Stimulated activated effector memory CD8-positive, alpha-beta T cell treated with anti-CD3 and anti-CD28 coated beads, Interleukin-12 subunit alpha, Interleukin-12 subunit beta, amount 100 ng/mL, for 72 hours (primary cell): ENCODE results near the gene MTA3.

Experiments used
- ATAC-seq: fragments of 150-1000 bp; cut with Tn5 transposase; 2 replicates; pipeline ENCODE4 v1.10.0; 2021
- DNase-seq, 2 donors: peaks; one replicate each; pipeline ENCODE4 v3.0.0; 2021 to 2022; ENCODE audit warnings: low spot score in 2 of 2
- H3K27ac Mint-ChIP-seq: one replicate; pipeline ENCODE4 v1.8.0; 2022; ENCODE audit warnings: mild to moderate bottlenecking, mixed read lengths
- H3K36me3 Mint-ChIP-seq: one replicate; pipeline ENCODE4 v1.8.0; 2022; ENCODE audit warnings: mild to moderate bottlenecking, mixed read lengths
- H3K4me1 Mint-ChIP-seq: one replicate; pipeline ENCODE4 v1.8.0; 2022; ENCODE audit warnings: mixed read lengths
- H3K4me3 Mint-ChIP-seq: one replicate; pipeline ENCODE4 v1.8.0; 2022; ENCODE audit warnings: mild to moderate bottlenecking, mixed read lengths
- H3K9me3 Mint-ChIP-seq: one replicate; pipeline ENCODE4 v1.8.0; 2022; ENCODE audit warnings: mixed read lengths

MTA3 gene

GRCh38 chr2:42777883-42778805, 209.7 kb downstream of the MTA3 start:
- Mint-ChIP-seq H3K27ac (no peak overlapping the region), H3K4me1 (no peaks in the 10 kb centered on the region), H3K9me3 (no peaks in the 10 kb centered on the region), H3K36me3 (no peaks in the 10 kb centered on the region), H3K4me3 (no peak overlapping the region)
- ATAC-seq (no peak), DNase-seq (no peak)

- H3K36me3 Mint-ChIP-seq: no peaks in the 10 kb centered on the region
These were observed 212.7 kb downstream of the MTA3 start for GRCh38 chr2:42781181-42781580.

GRCh38 chr2:42783511-42783910, 215.1 kb downstream of the MTA3 start:
- H3K27ac Mint-ChIP-seq: no peak overlapping the region
- H3K9me3 Mint-ChIP-seq: no peaks in the 10 kb centered on the region
- ATAC-seq (no peak), DNase-seq (no peak)
- peaks cover 9% of the 10 kb centered on the region for H3K4me1 Mint-ChIP-seq
- no peak overlapping the region for H3K4me3 Mint-ChIP-seq
- peaks cover 5% of the 10 kb centered on the region for H3K36me3 Mint-ChIP-seq

More at GRCh38 chr2:42781181-42781580, 212.7 kb downstream of the MTA3 start:
- Mint-ChIP-seq H3K9me3 (no peaks in the 10 kb centered on the region), H3K4me3 (no peak overlapping the region), H3K4me1 (no peaks in the 10 kb centered on the region), H3K27ac (no peak overlapping the region)
- ATAC-seq (no peak), DNase-seq (no peak)

- Mint-ChIP-seq H3K27ac (no peak overlapping the region), H3K4me3 (no peak overlapping the region), H3K9me3 (no peaks in the 10 kb centered on the region), H3K4me1 (peaks cover 11% of the 10 kb centered on the region), H3K36me3 (peaks cover 5% of the 10 kb centered on the region)
- ATAC-seq (no peak), DNase-seq (no peak)
These were observed 215.9 kb downstream of the MTA3 start for GRCh38 chr2:42784204-42784880.

GRCh38 chr2:42786561-42787345, 218.3 kb downstream of the MTA3 start:
- H3K4me3 Mint-ChIP-seq: no peak overlapping the region

GRCh38 chr2:42787424-42787787, 219.0 kb downstream of the MTA3 start:
- Mint-ChIP-seq H3K27ac (no peak overlapping the region), H3K4me1 (peaks cover 25% of the 10 kb centered on the region)

More at GRCh38 chr2:42786561-42787345, 218.3 kb downstream of the MTA3 start:
- Mint-ChIP-seq H3K36me3 (peaks cover 5% of the 10 kb centered on the region), H3K27ac (no peak overlapping the region), H3K9me3 (no peaks in the 10 kb centered on the region), H3K4me1 (peaks cover 20% of the 10 kb centered on the region)
- DNase-seq: no peak
- no peak for ATAC-seq

GRCh38 chr2:42787788-42788477, 219.5 kb downstream of the MTA3 start:
- peak; percentile 58 for ATAC-seq
- H3K4me3 Mint-ChIP-seq: no peak overlapping the region
- peak overlapping the region; percentile 34 for H3K27ac Mint-ChIP-seq
- peak in 1 of 2 donors; percentile 48 for DNase-seq
- H3K4me1 Mint-ChIP-seq: peaks cover 25% of the 10 kb centered on the region
- peaks cover 5% of the 10 kb centered on the region for H3K36me3 Mint-ChIP-seq
- H3K9me3 Mint-ChIP-seq: no peaks in the 10 kb centered on the region

More at GRCh38 chr2:42787424-42787787, 219.0 kb downstream of the MTA3 start:
- Mint-ChIP-seq H3K4me3 (no peak overlapping the region), H3K9me3 (no peaks in the 10 kb centered on the region), H3K36me3 (peaks cover 5% of the 10 kb centered on the region)
- no peak for DNase-seq
- no peak for ATAC-seq

GRCh38 chr2:42788478-42788793, 220.0 kb downstream of the MTA3 start:
- ATAC-seq: no peak
- Mint-ChIP-seq H3K9me3 (no peaks in the 10 kb centered on the region), H3K4me3 (no peak overlapping the region), H3K27ac (peak overlapping the region; percentile 34), H3K4me1 (peaks cover 25% of the 10 kb centered on the region), H3K36me3 (peaks cover 5% of the 10 kb centered on the region)
- DNase-seq: no peak

- H3K27ac Mint-ChIP-seq: no peak overlapping the region
- no peak for DNase-seq
- peaks cover 29% of the 10 kb centered on the region for H3K4me1 Mint-ChIP-seq
- H3K9me3 Mint-ChIP-seq: no peaks in the 10 kb centered on the region
- H3K4me3 Mint-ChIP-seq: no peak overlapping the region
- peaks cover 5% of the 10 kb centered on the region for H3K36me3 Mint-ChIP-seq
- ATAC-seq: no peak
These were observed 220.4 kb downstream of the MTA3 start for GRCh38 chr2:42788882-42789281.

GRCh38 chr2:42789751-42790150, 221.3 kb downstream of the MTA3 start:
- ATAC-seq (no peak), DNase-seq (no peak)
- Mint-ChIP-seq H3K4me1 (peaks cover 35% of the 10 kb centered on the region), H3K36me3 (peaks cover 5% of the 10 kb centered on the region), H3K9me3 (no peaks in the 10 kb centered on the region), H3K27ac (no peak overlapping the region), H3K4me3 (no peak overlapping the region)

- no peak for DNase-seq
- Mint-ChIP-seq H3K4me3 (peak overlapping the region; percentile 62), H3K9me3 (no peaks in the 10 kb centered on the region), H3K36me3 (peaks cover 5% of the 10 kb centered on the region), H3K27ac (no peak overlapping the region), H3K4me1 (peaks cover 52% of the 10 kb centered on the region)
- no peak for ATAC-seq
These were observed 223.2 kb downstream of the MTA3 start for GRCh38 chr2:42791606-42792005.

- peak overlapping the region; percentile 62 for H3K4me3 Mint-ChIP-seq
- H3K27ac Mint-ChIP-seq: no peak overlapping the region
- peaks cover 53% of the 10 kb centered on the region for H3K4me1 Mint-ChIP-seq
These were observed 223.7 kb downstream of the MTA3 start for GRCh38 chr2:42792087-42792582.

GRCh38 chr2:42792583-42793333, 224.3 kb downstream of the MTA3 start, which contains the start of gene HAAO:
Gene HAAO, minus strand, starts transcription at chr2:42792583. Its CDS starts 47 bp downstream, at chr2:42792536.
- Mint-ChIP-seq H3K36me3 (peaks cover 5% of the 10 kb centered on the region), H3K4me1 (peaks cover 52% of the 10 kb centered on the region), H3K9me3 (no peaks in the 10 kb centered on the region), H3K4me3 (peak within 1 kb of the TSS; percentile 62), H3K27ac (no peak within 1 kb of the TSS)
- peak; percentile 26 for ATAC-seq
- no peak for DNase-seq

More at GRCh38 chr2:42792087-42792582, 223.7 kb downstream of the MTA3 start:
- peaks cover 5% of the 10 kb centered on the region for H3K36me3 Mint-ChIP-seq
- no peaks in the 10 kb centered on the region for H3K9me3 Mint-ChIP-seq
- DNase-seq: no peak
- ATAC-seq: no peak
